Measurements from ENCODE around the gene TMEM203. TPM values are rescaled to one million over a fixed set of nuclear protein-coding genes. Genes with fewer than 3 reads are reported as not detected.

The TMEM203 gene
- total RNA-seq, 1 experiment from 2014 or later, result 35.5 TPM

GRCh38 chr9:137219757-137220316 lies 14.4 kb upstream of the TMEM203 start:
- Mint-ChIP-seq H3K4me3 (0 out of 5 replicates have a peak overlapping the region, but pooled peaks of 1 of the 2 experiments have one; percentile 44), H3K27me3 (ENCODE audit: low read depth) (no peaks in the 10 kb centered on the region), H3K4me1 (peaks cover 4 to 8% of the 10 kb centered on the region in 2 experiments), H3K27ac (no peak overlapping the region; a peak in 1 of 7 replicates), H3K36me3 (ENCODE audit: insufficient read depth in 1 of 3, low read depth in 3 of 3) (peaks cover 1 to 17% (median 2%) of the 10 kb centered on the region in 3 experiments; a peak in 3 of 7 replicates), H3K9me3 (no peaks in the 10 kb centered on the region)
- Histone ChIP-seq H2BK20ac (ENCODE audit: low read depth, low read length, poor library complexity, severe bottlenecking) (no peak overlapping the region), H3K27ac (ENCODE audit: insufficient read length, low read depth, low read length) (no peak overlapping the region), H4K8ac (replicated peaks; ENCODE audit: insufficient read length, low read depth, low read length) (no peak overlapping the region), H4K5ac (ENCODE audit: insufficient read length, low read depth, low read length) (no peak overlapping the region), H3K56ac (ENCODE audit: insufficient read length, low read depth, low read length) (no peak overlapping the region), H3K14ac (ENCODE audit: insufficient read depth, low read length) (no peak overlapping the region), H2BK120ac (ENCODE audit: low read depth, low read length, poor library complexity, severe bottlenecking) (no peak overlapping the region), H3K18ac (ENCODE audit: insufficient read length, low read depth, low read length) (no peak overlapping the region), H3K79me1 (ENCODE audit: insufficient read depth, low read depth, low read length, poor library complexity, severe bottlenecking) (no peaks in the 10 kb centered on the region), H2AK5ac (ENCODE audit: insufficient read length, low read length) (no peak overlapping the region), H2BK5ac (ENCODE audit: insufficient read length, low read length) (no peak overlapping the region), H3K79me2 (ENCODE audit: insufficient read depth, low read length) (no peaks in the 10 kb centered on the region), H3T11ph (ENCODE audit: low read length) (no peak overlapping the region), H2BK12ac (ENCODE audit: insufficient read length, low read depth, low read length) (no peak overlapping the region), H3K4ac (ENCODE audit: low read depth, low read length) (no peak overlapping the region), H3K23ac (ENCODE audit: insufficient read length, low read depth, low read length) (no peak overlapping the region), H3K9ac (ENCODE audit: extremely low read depth, insufficient read length, low read length) (no peak overlapping the region), H3K27me3 (ENCODE audit: insufficient read depth, low read length) (no peaks in the 10 kb centered on the region), H3K23me2 (ENCODE audit: insufficient read length, low read depth, low read length, poor library complexity, severe bottlenecking) (peaks cover 14% of the 10 kb centered on the region), H2BK15ac (ENCODE audit: low read depth, low read length) (no peak overlapping the region), H2AFZ (ENCODE audit: low read length) (no peak overlapping the region), H4K91ac (ENCODE audit: insufficient read length, low read depth, low read length) (no peak overlapping the region), H3K4me2 (ENCODE audit: insufficient read depth, insufficient read length, low read length) (no peak overlapping the region), H4K20me1 (ENCODE audit: control insufficient read depth, insufficient read depth, insufficient read length) (no peaks in the 10 kb centered on the region), H3K4me1 (ENCODE audit: insufficient read depth, low read length) (no peaks in the 10 kb centered on the region; the same call in 1 of the 2 replicates), H3K9me3 (ENCODE audit: control insufficient read depth, low read depth, low read length) (no peaks in the 10 kb centered on the region)
- no peak for DNase-seq
- no CpG with 5 or more reads among the region's 10 CpGs for WGBS (ENCODE audit: extremely low coverage, insufficient read length, low lambda C conversion rate)
- no peak for TF ChIP-seq CTCF (conservative IDR thresholded peaks at IDR 0.05)
